A549 (cell line): Measurements from ENCODE around the gene IKBKG. TPM values are rescaled to one million over a fixed set of nuclear protein-coding genes. Genes with fewer than 3 reads are reported as not detected.

Experiments used
- ATAC-seq, 2 experiments: fragments of 200-7000 bp in 1 of 2; fragments of >200 bp in 1 of 2; cut with Nextera tagmentation in 1 of 2; cut with Tn5 transposase in 1 of 2; 3 replicates each; pipeline versions ENCODE4 v1.8.0 to v1.9.1; 2018 to 2020; ENCODE audit warnings: mild to moderate bottlenecking in 1 of 2, moderate library complexity in 1 of 2
- CTCF ChIA-PET: fragments of 300-600 bp; sonication (Branson Sonifier 250); formaldehyde crosslinking; extraction: SDS; loops from one replicate; lab custom pipeline; 2021; ENCODE audit warnings: antibody characterized with exemption, inconsistent platforms; lab: Yijun Ruan, JAX
- POLR2A ChIA-PET: fragments of 350-600 bp; formaldehyde crosslinking; extraction: SDS; loops from one replicate; lab custom pipeline; 2021; ENCODE audit warnings: antibody characterized with exemption, inconsistent platforms; lab: Yijun Ruan, JAX
- DNase-seq, 2 experiments: peaks; one replicate each; pipeline versions ENCODE4 v3.0.0 to v3.0.0-alpha.2; 2011 to 2016; ENCODE audit warnings: low read depth in 1 of 2, low spot score in 1 of 2
- FAIRE-seq: peaks from 2 replicates; lab custom pipeline; 2011; peaks lifted over from hg19 to GRCh38; lab: Jason Lieb, UNC
- H3K27ac ChIP-seq, 2 experiments: fragments of >200 bp; sonication (Bioruptor Twin); formaldehyde crosslinking; 3 replicates each; pipeline ENCODE4 v1.5.1; 2016 to 2017
- H3K4me1 ChIP-seq: fragments of >200 bp; sonication (Bioruptor Twin); formaldehyde crosslinking; 3 replicates; pipeline ENCODE4 v1.6.1; 2016
- H3K4me2 ChIP-seq: fragments of >200 bp; sonication (Bioruptor Twin); formaldehyde crosslinking; 3 replicates; pipeline ENCODE4 v1.6.1; 2016
- H3K4me3 ChIP-seq: fragments of >200 bp; sonication (Bioruptor Twin); formaldehyde crosslinking; 3 replicates; pipeline ENCODE4 v1.5.1; 2016
- H3K9me3 ChIP-seq: fragments of >200 bp; sonication (Bioruptor Twin); formaldehyde crosslinking; 3 replicates; pipeline ENCODE4 v1.6.1; 2016
- ATOH8 ChIP-seq: fragments of 250-450 bp; sonication (Bioruptor Pico); IDR thresholded peaks from 2 replicates; pipeline ENCODE4 v1.5.0; 2020; ENCODE audit warnings: low read depth, mild to moderate bottlenecking, moderate library complexity
- BHLHE40 ChIP-seq: IDR thresholded peaks from 2 replicates; pipeline ENCODE4 v1.6.1; 2012; ENCODE audit warnings: low read depth, low read length, inconsistent platforms
- CBX8 ChIP-seq: fragments of 200-600 bp; sonication (generic); IDR thresholded peaks from 2 replicates; pipeline ENCODE4 v1.6.1; 2016
- E2F6 ChIP-seq: IDR thresholded peaks from 2 replicates; pipeline ENCODE4 v1.6.1; 2012; ENCODE audit warnings: low read depth, borderline replicate concordance
- EHMT2 ChIP-seq: fragments of 200-600 bp; sonication (generic); IDR thresholded peaks from 2 replicates; pipeline ENCODE4 v1.6.1; 2016; ENCODE audit warnings: antibody characterized with exemption, low read depth, mild to moderate bottlenecking, moderate library complexity
- FOSL2 ChIP-seq, 2 experiments: fragments of 450-650 bp in 1 of 2; fragments of >200 bp in 1 of 2; sonication (Bioruptor Twin) in 1 of 2; formaldehyde crosslinking; IDR thresholded peaks; 2 replicates each; pipeline versions ENCODE4 v1.5.0 to v1.6.1; 2016 to 2020; ENCODE audit warnings: mild to moderate bottlenecking in 1 of 2, moderate library complexity in 1 of 2
- HEYL ChIP-seq: fragments of 250-450 bp; sonication (Bioruptor Pico); IDR thresholded peaks from 2 replicates; pipeline ENCODE4 v1.8.0; 2021; ENCODE audit warnings: mild to moderate bottlenecking, moderate library complexity
- JUN ChIP-seq, 2 experiments: fragments of >200 bp; sonication (Bioruptor Twin); formaldehyde crosslinking; IDR thresholded peaks; 2 replicates in 1 of 2; 3 replicates in 1 of 2; pipeline ENCODE4 v1.6.1; 2016 to 2017
- JUNB ChIP-seq: fragments of >200 bp; sonication (Bioruptor Twin); formaldehyde crosslinking; IDR thresholded peaks from 2 replicates; pipeline ENCODE4 v1.6.1; 2016
- KDM1A ChIP-seq: fragments of 200-600 bp; sonication (generic); IDR thresholded peaks from 2 replicates; pipeline ENCODE4 v1.6.1; 2016; ENCODE audit warnings: low read depth, mild to moderate bottlenecking
- MAX ChIP-seq: IDR thresholded peaks from 2 replicates; pipeline ENCODE4 v1.6.1; 2012
- MYC ChIP-seq: IDR thresholded peaks from 2 replicates; pipeline ENCODE4 v1.6.1; 2012; ENCODE audit warnings: mild to moderate bottlenecking, inconsistent platforms, low read length, improper control_type of control experiment, borderline replicate concordance
- NFE2L2 ChIP-seq: fragments of 150-350 bp; conservative IDR thresholded peaks from 2 replicates; pipeline ENCODE4 v1.6.1; 2014; ENCODE audit warnings: low read length
- NPAS2 ChIP-seq: fragments of 250-450 bp; sonication (Bioruptor Pico); IDR thresholded peaks from 2 replicates; pipeline ENCODE4 v1.8.0; 2022; ENCODE audit warnings: mild to moderate bottlenecking, moderate library complexity, borderline replicate concordance
- NR3C1 ChIP-seq: fragments of >200 bp; sonication (Bioruptor Twin); formaldehyde crosslinking; IDR thresholded peaks from 3 replicates; pipeline ENCODE4 v1.6.1; 2017
- PBX3 ChIP-seq: IDR thresholded peaks from 2 replicates; pipeline ENCODE4 v1.6.1; 2012
- PHF8 ChIP-seq: fragments of 200-600 bp; sonication (generic); IDR thresholded peaks from 2 replicates; pipeline ENCODE4 v1.6.1; 2016; ENCODE audit warnings: low read depth, mild to moderate bottlenecking, antibody characterized with exemption, moderate library complexity, borderline replicate concordance
- POLR2AphosphoS2 ChIP-seq: conservative IDR thresholded peaks from 2 replicates; pipeline ENCODE4 v1.6.1; 2012; ENCODE audit warnings: low read length, improper control_type of control experiment, inconsistent platforms
- RAD21 ChIP-seq, 2 experiments: fragments of >200 bp in 1 of 2; sonication (Bioruptor Twin) in 1 of 2; formaldehyde crosslinking in 1 of 2; IDR thresholded peaks in 1 of 2; conservative IDR thresholded peaks in 1 of 2; 2 replicates in 1 of 2; 3 replicates in 1 of 2; pipeline ENCODE4 v1.6.1; 2012 to 2018; ENCODE audit warnings: inconsistent platforms in 1 of 2
- RCOR1 ChIP-seq: fragments of 150-350 bp; IDR thresholded peaks from 2 replicates; pipeline ENCODE4 v1.6.1; 2014; ENCODE audit warnings: antibody characterized with exemption, low read length, low read depth
- RNF2 ChIP-seq: fragments of 200-600 bp; sonication (generic); IDR thresholded peaks from 2 replicates; pipeline ENCODE4 v1.6.1; 2016; ENCODE audit warnings: low read depth, mild to moderate bottlenecking, antibody characterized with exemption, moderate library complexity, borderline replicate concordance
- ZFP36 ChIP-seq: fragments of 450-650 bp; IDR thresholded peaks from 2 replicates; pipeline ENCODE4 v1.6.1; 2014; ENCODE audit warnings: borderline replicate concordance; ENCODE audit not compliant: partially characterized antibody
- ZNF302 ChIP-seq: fragments of 250-450 bp; sonication (Bioruptor Pico); IDR thresholded peaks from 2 replicates; pipeline ENCODE4 v1.9.0; 2021; ENCODE audit warnings: inconsistent platforms, mild to moderate bottlenecking, moderate library complexity
- ZSCAN20 ChIP-seq: fragments of 250-450 bp; sonication (Bioruptor Pico); IDR thresholded peaks from 2 replicates; pipeline ENCODE4 v1.8.0; 2022; ENCODE audit warnings: mild to moderate bottlenecking, moderate library complexity
- WGBS: methylation state at CpG from one replicate; pipeline ENCODE4 v1.1.6; 2017; ENCODE audit errors: missing lambda C conversion rate; 5-methylcytosine and 5-hydroxymethylcytosine counted together
- polyA plus RNA-seq, 4 experiments: library from polyadenylated mRNA; depleted of rRNA in 3 of 4; stranded (reverse); fragments of >200 nt; fragmentation: RNase III in 1 of 4; extraction: RNeasy Plus Mini Kit Qiagen cat#74134 plus additional on column Dnase treatment in 1 of 4; gene quantifications; 2 replicates in 3 of 4; 3 replicates in 1 of 4; pipeline ENCODE4 v1.2.3, GENCODE V29; 2011 to 2017

The IKBKG gene
- polyA plus RNA-seq, 2 of the 4 experiments (the other 2 are of a cell fraction): 19.7 to 34.2 TPM

- no peak for TF ChIP-seq BHLHE40
- TF ChIP-seq ZFP36: no peak
- TF ChIP-seq JUNB: no peak
These were observed 49.0 kb downstream of the IKBKG start (continued) for GRCh38 chrX:154596290-154596929.

GRCh38 chrX:154597221-154597620, 49.8 kb downstream of the IKBKG start:
- Histone ChIP-seq H3K4me3 (no peak overlapping the region), H3K4me2 (no peak overlapping the region), H3K27ac (no peak overlapping the region), H3K9me3 (peaks cover 5% of the 10 kb centered on the region; the same call in 1 of the 3 replicates), H3K4me1 (no peaks in the 10 kb centered on the region)
- POLR2A ChIA-PET: no interaction called here
- CTCF ChIA-PET: no interaction called here
- FAIRE-seq (no peak), DNase-seq (no peak), ATAC-seq (no peak)
- WGBS: 65% methylated on average over 11 of the region's 12 CpGs
- TF ChIP-seq PBX3: no peak
- no peak for TF ChIP-seq JUN (IDR thresholded peaks at IDR 0.05)
- no peak for TF ChIP-seq POLR2AphosphoS2
- TF ChIP-seq RNF2: no peak
- TF ChIP-seq ZSCAN20 (CRISPR knock-in tag): no peak
- no peak for TF ChIP-seq HEYL (CRISPR knock-in tag)
- no peak for TF ChIP-seq NFE2L2

- Histone ChIP-seq H3K27ac (no peak overlapping the region), H3K4me1 (peaks cover 3% of the 10 kb centered on the region)
- no peak for ATAC-seq
- no peak for TF ChIP-seq ZNF302 (CRISPR knock-in tag)
- TF ChIP-seq RCOR1: no peak
- TF ChIP-seq KDM1A: no peak
- no peak for TF ChIP-seq JUNB
- no peak for TF ChIP-seq CBX8
- TF ChIP-seq MAX: no peak
- TF ChIP-seq MYC: no peak
- TF ChIP-seq ATOH8: no peak
- TF ChIP-seq RAD21 (conservative IDR thresholded peaks at IDR 0.05 in 1 of 2, IDR thresholded peaks at IDR 0.05 in 1 of 2): no peak
- TF ChIP-seq HEYL (CRISPR knock-in tag): no peak
- no peak for TF ChIP-seq NR3C1
- TF ChIP-seq EHMT2: no peak
- TF ChIP-seq NFE2L2: no peak
- no peak for TF ChIP-seq PHF8
- TF ChIP-seq E2F6: no peak
- no peak for TF ChIP-seq FOSL2 (IDR thresholded peaks at IDR 0.05)
- no peak for TF ChIP-seq FOSL2 (CRISPR knock-in tag; IDR thresholded peaks at IDR 0.05)
- TF ChIP-seq NPAS2: no peak
- TF ChIP-seq, all 56 proteins: peak for 0
- CTCF ChIA-PET: interaction anchor here (1.1 to 1.6 kb wide), 2 partner anchors 12 to 150 kb away, joined by 3 to 5 read pairs; no protein-coding TSS in a partner anchor
- POLR2A ChIA-PET: no interaction called here
- Histone ChIP-seq H3K9me3 (no peaks in the 10 kb centered on the region; the same call in 2 of the 3 replicates), H3K4me3 (no peak overlapping the region), H3K4me2 (no peak overlapping the region)
- WGBS: 66% methylated on average over 8 of the region's 8 CpGs
- FAIRE-seq: no peak
- no peak for DNase-seq
These were observed 51.2 kb downstream of the IKBKG start for GRCh38 chrX:154598656-154599055.
